GM23338 (cell line): ENCODE measurements around the gene MED13L. TPM values are rescaled to one million over a fixed set of nuclear protein-coding genes. Genes with fewer than 3 reads are reported as not detected.

Experiments used
- ATAC-seq: fragments of 200-7000 bp; cut with Tn5 transposase; 3 replicates; pipeline ENCODE4 v1.9.1; 2020
- DNase-seq: peaks from one replicate; pipeline ENCODE4 v3.0.0-alpha.2; 2015; ENCODE audit warnings: low spot score
- H2AFZ ChIP-seq: fragments of 200-600 bp; sonication (generic); 2 replicates; pipeline ENCODE4 v1.8.0; 2016; ENCODE audit warnings: antibody characterized with exemption, mild to moderate bottlenecking, moderate library complexity
- H3F3A ChIP-seq: fragments of 200-600 bp; sonication (generic); replicated peaks from 2 replicates; pipeline ENCODE4 v1.8.0; 2017; ENCODE audit warnings: antibody characterized with exemption, mixed run types, low read depth
- H3K27ac ChIP-seq: fragments of 200-600 bp; sonication (generic); 2 replicates; pipeline ENCODE4 v1.6.1; 2016; ENCODE audit warnings: low read depth
- H3K27me3 ChIP-seq: fragments of 200-600 bp; sonication (generic); 2 replicates; pipeline ENCODE4 v1.8.0; 2016; ENCODE audit warnings: mild to moderate bottlenecking, mixed run types, moderate library complexity; ENCODE audit not compliant: insufficient read depth
- H3K36me3 ChIP-seq: fragments of 200-600 bp; sonication (generic); 2 replicates; pipeline ENCODE4 v1.8.0; 2016; ENCODE audit warnings: mild to moderate bottlenecking; ENCODE audit not compliant: insufficient read depth
- H3K4me1 ChIP-seq: fragments of 200-600 bp; sonication (generic); 2 replicates; pipeline ENCODE4 v1.8.0; 2016; ENCODE audit warnings: mild to moderate bottlenecking, moderate library complexity; ENCODE audit not compliant: insufficient read depth
- H3K4me2 ChIP-seq: fragments of 200-600 bp; sonication (generic); 2 replicates; pipeline ENCODE4 v1.7.1; 2017; ENCODE audit warnings: mixed run types
- H3K4me3 ChIP-seq: fragments of 200-600 bp; sonication (generic); 2 replicates; pipeline ENCODE4 v1.6.1; 2016; ENCODE audit warnings: mixed run types
- H3K79me2 ChIP-seq: fragments of 200-600 bp; sonication (generic); replicated peaks from 2 replicates; pipeline ENCODE4 v1.8.0; 2017; ENCODE audit warnings: mild to moderate bottlenecking; ENCODE audit not compliant: insufficient read depth
- H3K9me2 ChIP-seq: fragments of 200-600 bp; sonication (generic); 2 replicates; pipeline ENCODE4 v1.8.0; 2017; ENCODE audit not compliant: insufficient read depth
- H4K20me1 ChIP-seq: fragments of 200-600 bp; sonication (generic); replicated peaks from 2 replicates; pipeline ENCODE4 v1.8.0; 2017; ENCODE audit warnings: mild to moderate bottlenecking; ENCODE audit not compliant: insufficient read depth
- H3K27ac Mint-ChIP-seq: 2 replicates; pipeline ENCODE4 v1.8.0; 2020; ENCODE audit warnings: inconsistent platforms, mild to moderate bottlenecking, moderate library complexity, mixed read lengths
- H3K27me3 Mint-ChIP-seq: 3 replicates; pipeline ENCODE4 v1.8.0; 2022; ENCODE audit warnings: low read depth, mild to moderate bottlenecking, moderate library complexity, mixed read lengths, inconsistent platforms; ENCODE audit not compliant: insufficient read depth, poor library complexity
- H3K36me3 Mint-ChIP-seq: 3 replicates; pipeline ENCODE4 v1.8.0; 2021; ENCODE audit warnings: low read depth, mild to moderate bottlenecking, inconsistent platforms, moderate library complexity, mixed read lengths
- H3K4me1 Mint-ChIP-seq: 3 replicates; pipeline ENCODE4 v1.8.0; 2020; ENCODE audit warnings: mild to moderate bottlenecking, inconsistent platforms, mixed read lengths
- H3K4me3 Mint-ChIP-seq: 3 replicates; pipeline ENCODE4 v1.8.0; 2021; ENCODE audit warnings: moderate library complexity, mild to moderate bottlenecking, inconsistent platforms, mixed read lengths
- H3K9me3 Mint-ChIP-seq: 3 replicates; pipeline ENCODE4 v1.8.0; 2020; ENCODE audit warnings: moderate library complexity, mild to moderate bottlenecking, inconsistent platforms, mixed read lengths
- CREB1 ChIP-seq: fragments of 250-450 bp; sonication (Bioruptor Pico); IDR thresholded peaks from 2 replicates; pipeline ENCODE4 v1.5.0; 2020; ENCODE audit warnings: low read depth, mild to moderate bottlenecking, moderate library complexity
- EZH2 ChIP-seq: fragments of 200-600 bp; sonication (generic); IDR thresholded peaks from one replicate; pipeline ENCODE4 v1.8.0; 2017; ENCODE audit warnings: antibody characterized with exemption, mild to moderate bottlenecking, low read depth; ENCODE audit not compliant: unreplicated experiment
- EZH2phosphoT487 ChIP-seq: fragments of 200-600 bp; sonication (generic); IDR thresholded peaks from one replicate; pipeline ENCODE4 v1.8.1; 2018; ENCODE audit warnings: antibody characterized with exemption; ENCODE audit not compliant: unreplicated experiment
- JUNB ChIP-seq: IDR thresholded peaks from one replicate; pipeline ENCODE4 v1.6.1; 2016; ENCODE audit warnings: antibody characterized with exemption; ENCODE audit not compliant: unreplicated experiment
- NANOG ChIP-seq: IDR thresholded peaks from 2 replicates; pipeline ENCODE4 v1.6.1; 2016; ENCODE audit warnings: antibody characterized with exemption, borderline replicate concordance
- POLR2AphosphoS5 ChIP-seq: IDR thresholded peaks from 2 replicates; pipeline ENCODE4 v1.6.1; 2016; ENCODE audit warnings: antibody characterized with exemption, low read depth
- STAT1 ChIP-seq: IDR thresholded peaks from one replicate; pipeline ENCODE4 v1.6.1; 2016; ENCODE audit warnings: antibody characterized with exemption; ENCODE audit not compliant: unreplicated experiment
- ZNF114 ChIP-seq: fragments of 250-450 bp; sonication (Bioruptor Pico); IDR thresholded peaks from 2 replicates; pipeline ENCODE4 v1.5.0; 2020; ENCODE audit warnings: mild to moderate bottlenecking, moderate library complexity
- ZNF331 ChIP-seq: fragments of 250-450 bp; sonication (Bioruptor Pico); IDR thresholded peaks from 2 replicates; pipeline ENCODE4 v1.5.0; 2020; ENCODE audit warnings: low read depth, mild to moderate bottlenecking, moderate library complexity
- polyA plus RNA-seq: library from polyadenylated mRNA; unstranded; fragments of >200 nt; fragmentation: Nextera tagmentation; extraction: Ambion mirVana; gene quantifications from 2 replicates; pipeline ENCODE4 v1.2.1, GENCODE V29; 2016
- total RNA-seq: library from RNA; depleted of rRNA; stranded (reverse); fragments of >200 nt; shearing (Covaris generic); gene quantifications from 2 replicates; pipeline ENCODE4 v1.2.3, GENCODE V29; 2014
- TF ChIP-seq, protein P1 (sequence below): IDR thresholded peaks from one replicate; pipeline ENCODE4 v1.6.1; 2018; ENCODE audit warnings: antibody characterized with exemption; ENCODE audit not compliant: unreplicated experiment
- TF ChIP-seq, protein P2 (sequence below): IDR thresholded peaks from 2 replicates; pipeline ENCODE4 v1.6.1; 2016; ENCODE audit warnings: antibody characterized with exemption
- TF ChIP-seq, protein P3 (sequence below), 2 experiments: fragments of 200-600 bp in 1 of 2; sonication (generic) in 1 of 2; conservative IDR thresholded peaks; 2 replicates each; pipeline versions ENCODE4 v1.5.1 to v1.6.1; 2016 to 2017; ENCODE audit warnings: antibody characterized with exemption in 2 of 2, low read depth in 2 of 2, mild to moderate bottlenecking in 2 of 2, moderate library complexity in 1 of 2

MED13L gene
- total and polyA plus RNA-seq, 2 experiments from 2014 or later: 20.9 to 73.6 TPM

DNA sequence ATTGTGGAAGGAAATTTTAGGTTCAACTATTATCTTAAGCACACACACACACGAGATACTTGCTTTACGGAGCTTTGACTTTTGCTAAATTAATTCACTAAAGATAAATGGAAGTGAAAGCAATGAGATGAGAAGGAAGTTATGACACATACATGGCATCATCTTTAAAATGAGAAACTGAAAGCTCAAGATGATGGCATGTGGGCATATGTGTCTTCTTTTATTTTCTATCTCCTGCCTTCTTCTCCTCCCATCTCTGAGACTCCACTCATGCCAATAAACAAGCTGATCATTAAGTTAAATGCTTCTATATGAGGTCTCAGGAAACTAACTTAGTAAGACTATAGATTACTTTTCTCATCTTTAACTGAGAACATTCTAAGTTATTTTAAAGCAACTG lies 216.7 kb downstream of the MED13L start (continued):
- TF ChIP-seq, protein P1, sequence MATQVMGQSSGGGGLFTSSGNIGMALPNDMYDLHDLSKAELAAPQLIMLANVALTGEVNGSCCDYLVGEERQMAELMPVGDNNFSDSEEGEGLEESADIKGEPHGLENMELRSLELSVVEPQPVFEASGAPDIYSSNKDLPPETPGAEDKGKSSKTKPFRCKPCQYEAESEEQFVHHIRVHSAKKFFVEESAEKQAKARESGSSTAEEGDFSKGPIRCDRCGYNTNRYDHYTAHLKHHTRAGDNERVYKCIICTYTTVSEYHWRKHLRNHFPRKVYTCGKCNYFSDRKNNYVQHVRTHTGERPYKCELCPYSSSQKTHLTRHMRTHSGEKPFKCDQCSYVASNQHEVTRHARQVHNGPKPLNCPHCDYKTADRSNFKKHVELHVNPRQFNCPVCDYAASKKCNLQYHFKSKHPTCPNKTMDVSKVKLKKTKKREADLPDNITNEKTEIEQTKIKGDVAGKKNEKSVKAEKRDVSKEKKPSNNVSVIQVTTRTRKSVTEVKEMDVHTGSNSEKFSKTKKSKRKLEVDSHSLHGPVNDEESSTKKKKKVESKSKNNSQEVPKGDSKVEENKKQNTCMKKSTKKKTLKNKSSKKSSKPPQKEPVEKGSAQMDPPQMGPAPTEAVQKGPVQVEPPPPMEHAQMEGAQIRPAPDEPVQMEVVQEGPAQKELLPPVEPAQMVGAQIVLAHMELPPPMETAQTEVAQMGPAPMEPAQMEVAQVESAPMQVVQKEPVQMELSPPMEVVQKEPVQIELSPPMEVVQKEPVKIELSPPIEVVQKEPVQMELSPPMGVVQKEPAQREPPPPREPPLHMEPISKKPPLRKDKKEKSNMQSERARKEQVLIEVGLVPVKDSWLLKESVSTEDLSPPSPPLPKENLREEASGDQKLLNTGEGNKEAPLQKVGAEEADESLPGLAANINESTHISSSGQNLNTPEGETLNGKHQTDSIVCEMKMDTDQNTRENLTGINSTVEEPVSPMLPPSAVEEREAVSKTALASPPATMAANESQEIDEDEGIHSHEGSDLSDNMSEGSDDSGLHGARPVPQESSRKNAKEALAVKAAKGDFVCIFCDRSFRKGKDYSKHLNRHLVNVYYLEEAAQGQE: no peak
- TF ChIP-seq, protein P2, sequence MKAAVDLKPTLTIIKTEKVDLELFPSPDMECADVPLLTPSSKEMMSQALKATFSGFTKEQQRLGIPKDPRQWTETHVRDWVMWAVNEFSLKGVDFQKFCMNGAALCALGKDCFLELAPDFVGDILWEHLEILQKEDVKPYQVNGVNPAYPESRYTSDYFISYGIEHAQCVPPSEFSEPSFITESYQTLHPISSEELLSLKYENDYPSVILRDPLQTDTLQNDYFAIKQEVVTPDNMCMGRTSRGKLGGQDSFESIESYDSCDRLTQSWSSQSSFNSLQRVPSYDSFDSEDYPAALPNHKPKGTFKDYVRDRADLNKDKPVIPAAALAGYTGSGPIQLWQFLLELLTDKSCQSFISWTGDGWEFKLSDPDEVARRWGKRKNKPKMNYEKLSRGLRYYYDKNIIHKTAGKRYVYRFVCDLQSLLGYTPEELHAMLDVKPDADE: no peak

DNA sequence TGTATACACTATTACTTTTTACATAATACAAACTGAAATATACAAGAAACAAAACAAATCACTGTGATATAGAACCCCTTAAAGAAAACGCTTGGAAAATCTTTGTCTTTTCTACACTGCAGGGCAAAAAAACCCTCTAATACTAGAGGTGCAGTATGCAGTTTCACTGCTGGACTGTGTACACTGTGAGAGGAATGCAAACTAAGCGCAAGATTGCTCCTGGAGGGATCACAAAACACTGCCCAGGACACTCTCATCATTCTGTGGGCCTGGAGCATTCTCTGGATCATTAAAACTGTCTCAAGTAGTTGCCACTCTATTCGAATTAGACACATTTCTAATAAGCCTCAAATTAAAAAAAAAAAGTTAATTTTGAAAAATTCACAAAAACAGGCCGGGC lies 217.6 kb downstream of the MED13L start:
- no peak for DNase-seq
- no peak overlapping the region for H3K4me2 ChIP-seq
- no peaks in the 10 kb centered on the region for H3K9me2 ChIP-seq
- H3K27me3 ChIP-seq: no peaks in the 10 kb centered on the region
- peaks cover 5% of the 10 kb centered on the region; the same call in 1 of the 3 replicates for H3K4me1 Mint-ChIP-seq
- no peaks in the 10 kb centered on the region for H3K4me1 ChIP-seq
- no peak overlapping the region for H3K27ac Mint-ChIP-seq
- H3K36me3 ChIP-seq: no peaks in the 10 kb centered on the region
- H3K27me3 Mint-ChIP-seq: no peaks in the 10 kb centered on the region
- H3K4me3 Mint-ChIP-seq: no peak overlapping the region
- no peak overlapping the region for H3K27ac ChIP-seq
- H3K79me2 ChIP-seq: peaks cover 33% of the 10 kb centered on the region
- no peak overlapping the region for H2AFZ ChIP-seq
- H4K20me1 ChIP-seq: no peaks in the 10 kb centered on the region
- H3K4me3 ChIP-seq: no peak overlapping the region
- ATAC-seq: no peak
- H3K36me3 Mint-ChIP-seq: no peaks in the 10 kb centered on the region
- H3K9me3 Mint-ChIP-seq: no peaks in the 10 kb centered on the region
- no peaks in the 10 kb centered on the region for H3F3A ChIP-seq
- no peak for TF ChIP-seq ZNF114 (CRISPR knock-in tag)
- TF ChIP-seq EZH2: no peak
- no peak for TF ChIP-seq NANOG
- no peak for TF ChIP-seq STAT1
- TF ChIP-seq ZNF331 (CRISPR knock-in tag): no peak
- TF ChIP-seq, protein P2: no peak
- TF ChIP-seq CREB1: no peak
- no peak for TF ChIP-seq JUNB
- TF ChIP-seq POLR2AphosphoS5: no peak
- TF ChIP-seq, protein P3, sequence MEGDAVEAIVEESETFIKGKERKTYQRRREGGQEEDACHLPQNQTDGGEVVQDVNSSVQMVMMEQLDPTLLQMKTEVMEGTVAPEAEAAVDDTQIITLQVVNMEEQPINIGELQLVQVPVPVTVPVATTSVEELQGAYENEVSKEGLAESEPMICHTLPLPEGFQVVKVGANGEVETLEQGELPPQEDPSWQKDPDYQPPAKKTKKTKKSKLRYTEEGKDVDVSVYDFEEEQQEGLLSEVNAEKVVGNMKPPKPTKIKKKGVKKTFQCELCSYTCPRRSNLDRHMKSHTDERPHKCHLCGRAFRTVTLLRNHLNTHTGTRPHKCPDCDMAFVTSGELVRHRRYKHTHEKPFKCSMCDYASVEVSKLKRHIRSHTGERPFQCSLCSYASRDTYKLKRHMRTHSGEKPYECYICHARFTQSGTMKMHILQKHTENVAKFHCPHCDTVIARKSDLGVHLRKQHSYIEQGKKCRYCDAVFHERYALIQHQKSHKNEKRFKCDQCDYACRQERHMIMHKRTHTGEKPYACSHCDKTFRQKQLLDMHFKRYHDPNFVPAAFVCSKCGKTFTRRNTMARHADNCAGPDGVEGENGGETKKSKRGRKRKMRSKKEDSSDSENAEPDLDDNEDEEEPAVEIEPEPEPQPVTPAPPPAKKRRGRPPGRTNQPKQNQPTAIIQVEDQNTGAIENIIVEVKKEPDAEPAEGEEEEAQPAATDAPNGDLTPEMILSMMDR (conservative IDR thresholded peaks at IDR 0.05; ENCODE audit: low read depth in 2 of 2): no peak
- TF ChIP-seq EZH2phosphoT487: no peak
- TF ChIP-seq, protein P1: no peak
